Measurements from ENCODE around the gene CRMP1.
"Not testable (repeated sequence)": the region's sequence is repeated elsewhere in the genome, so short reads cannot be mapped to it uniquely, and the experiment has no call there.

Gene CRMP1

GRCh38 chr4:5887361-5888221, 5.3 kb downstream of the CRMP1 start:
- DNase-seq = peak; percentile 6

GRCh38 chr4:5887011-5887360, 5.9 kb downstream of the CRMP1 start:
- no peak for DNase-seq

GRCh38 chr4:5885733-5886132, 7.2 kb downstream of the CRMP1 start:
- peak; percentile 41 for DNase-seq

GRCh38 chr4:5884796-5885195, 8.1 kb downstream of the CRMP1 start:
- DNase-seq = peak; percentile 14

GRCh38 chr4:5883916-5884315, 9.0 kb downstream of the CRMP1 start:
- no peak for DNase-seq

- DNase-seq = no peak
Observed at GRCh38 chr4:5882947-5883346, 9.9 kb downstream of the CRMP1 start.

- DNase-seq = no peak
Observed at GRCh38 chr4:5881340-5881739, 11.5 kb downstream of the CRMP1 start.

- no peak for DNase-seq
Observed at GRCh38 chr4:5878359-5878758, 14.5 kb downstream of the CRMP1 start.

GRCh38 chr4:5877392-5877791, 15.5 kb downstream of the CRMP1 start:
- DNase-seq = no peak

GRCh38 chr4:5874811-5875449, 18.0 kb downstream of the CRMP1 start:
- DNase-seq = no peak

GRCh38 chr4:5870701-5871100, 22.2 kb downstream of the CRMP1 start:
- DNase-seq = no peak

GRCh38 chr4:5869966-5870619, 22.8 kb downstream of the CRMP1 start:
- no peak for DNase-seq

GRCh38 chr4:5867866-5868265, 25.0 kb downstream of the CRMP1 start:
- no peak for DNase-seq

GRCh38 chr4:5866841-5867813, 25.8 kb downstream of the CRMP1 start:
- DNase-seq = no peak

- DNase-seq = no peak
Observed at GRCh38 chr4:5865896-5866599, 26.8 kb downstream of the CRMP1 start.

- peak; percentile 49 for DNase-seq
Observed at GRCh38 chr4:5863461-5864113, 29.3 kb downstream of the CRMP1 start.

- no peak for DNase-seq
Observed at GRCh38 chr4:5858020-5858769, 34.7 kb downstream of the CRMP1 start.

- no peak for DNase-seq
Observed at GRCh38 chr4:5857199-5857598, 35.7 kb downstream of the CRMP1 start.

GRCh38 chr4:5856362-5856761, 36.5 kb downstream of the CRMP1 start:
- DNase-seq = not testable (repeated sequence)

- no peak for DNase-seq
Observed at GRCh38 chr4:5854929-5855328, 38.0 kb downstream of the CRMP1 start.

All from DMS79 treated with DMSO at 0.1 percent for 48 hours (cell line).